ENCODE measurements around the gene BFAR.

The BFAR gene

GRCh38 chr16:14606102-14606501 lies 26.6 kb upstream of the BFAR start:
- H3K27me3 ChIP-seq (replicated peaks; ENCODE audit: control insufficient read depth, insufficient read depth, low read length), result no peaks in the 10 kb centered on the region
- no peak for TF ChIP-seq CTCF (IDR thresholded peaks at IDR 0.05; ENCODE audit: insufficient read depth, low read length, poor library complexity, severe bottlenecking)
- peak; percentile 34 for DNase-seq (ENCODE audit: extremely low read depth, insufficient read length)
- peak overlapping the region; percentile 42 for H3K4me3 ChIP-seq (replicated peaks; ENCODE audit: low read depth, low read length)
- peaks cover 13% of the 10 kb centered on the region for H3K36me3 ChIP-seq (ENCODE audit: control insufficient read depth, insufficient read depth, low read length)

- Histone ChIP-seq H3K36me3 (ENCODE audit: control insufficient read depth, insufficient read depth, low read length) (peaks cover 10% of the 10 kb centered on the region), H3K27me3 (replicated peaks; ENCODE audit: control insufficient read depth, insufficient read depth, low read length) (no peaks in the 10 kb centered on the region), H3K4me3 (replicated peaks; ENCODE audit: low read depth, low read length) (no peak overlapping the region; the same call in 1 of the 2 replicates)
- DNase-seq (ENCODE audit: extremely low read depth, insufficient read length), result peak; percentile 61
- no peak for TF ChIP-seq CTCF (IDR thresholded peaks at IDR 0.05; ENCODE audit: insufficient read depth, low read length, poor library complexity, severe bottlenecking)
These were observed 24.6 kb upstream of the BFAR start for GRCh38 chr16:14608111-14608566.

GRCh38 chr16:14608604-14609003 lies 24.1 kb upstream of the BFAR start:
- TF ChIP-seq CTCF (IDR thresholded peaks at IDR 0.05; ENCODE audit: insufficient read depth, low read length, poor library complexity, severe bottlenecking), result no peak
- H3K36me3 ChIP-seq (ENCODE audit: control insufficient read depth, insufficient read depth, low read length), result peaks cover 5% of the 10 kb centered on the region
- no peak for DNase-seq (ENCODE audit: extremely low read depth, insufficient read length)
- H3K27me3 ChIP-seq (replicated peaks; ENCODE audit: control insufficient read depth, insufficient read depth, low read length), result no peaks in the 10 kb centered on the region
- no peak overlapping the region; the same call in 1 of the 2 replicates for H3K4me3 ChIP-seq (replicated peaks; ENCODE audit: low read depth, low read length)

GRCh38 chr16:14609716-14610115 lies 23.0 kb upstream of the BFAR start:
- H3K4me3 ChIP-seq (replicated peaks; ENCODE audit: low read depth, low read length), result no peak overlapping the region
- no peaks in the 10 kb centered on the region for H3K27me3 ChIP-seq (replicated peaks; ENCODE audit: control insufficient read depth, insufficient read depth, low read length)
- TF ChIP-seq CTCF (IDR thresholded peaks at IDR 0.05; ENCODE audit: insufficient read depth, low read length, poor library complexity, severe bottlenecking), result no peak
- DNase-seq (ENCODE audit: extremely low read depth, insufficient read length), result no peak
- peaks cover 6% of the 10 kb centered on the region for H3K36me3 ChIP-seq (ENCODE audit: control insufficient read depth, insufficient read depth, low read length)

- DNase-seq (ENCODE audit: extremely low read depth, insufficient read length), result no peak
- Histone ChIP-seq H3K36me3 (ENCODE audit: control insufficient read depth, insufficient read depth, low read length) (peaks cover 13% of the 10 kb centered on the region), H3K27me3 (replicated peaks; ENCODE audit: control insufficient read depth, insufficient read depth, low read length) (no peaks in the 10 kb centered on the region), H3K4me3 (replicated peaks; ENCODE audit: low read depth, low read length) (no peak overlapping the region)
- TF ChIP-seq CTCF (IDR thresholded peaks at IDR 0.05; ENCODE audit: insufficient read depth, low read length, poor library complexity, severe bottlenecking), result no peak
These were observed 21.1 kb upstream of the BFAR start for GRCh38 chr16:14611660-14612059.

- DNase-seq (ENCODE audit: extremely low read depth, insufficient read length), result no peak
- Histone ChIP-seq H3K36me3 (ENCODE audit: control insufficient read depth, insufficient read depth, low read length) (peaks cover 12% of the 10 kb centered on the region), H3K4me3 (replicated peaks; ENCODE audit: low read depth, low read length) (no peak overlapping the region), H3K27me3 (replicated peaks; ENCODE audit: control insufficient read depth, insufficient read depth, low read length) (no peaks in the 10 kb centered on the region)
- no peak for TF ChIP-seq CTCF (IDR thresholded peaks at IDR 0.05; ENCODE audit: insufficient read depth, low read length, poor library complexity, severe bottlenecking)
These were observed 18.8 kb upstream of the BFAR start for GRCh38 chr16:14613991-14614390.

Measured in GM06990 (cell line).